GM12864 (cell line): ENCODE measurements around the gene TIPARP.

Experiments used
- DNase-seq: peaks from one replicate; pipeline ENCODE4 v3.0.0-alpha.2; 2011; ENCODE audit warnings: low read depth
- H3K4me3 ChIP-seq: 2 replicates; pipeline ENCODE4 v1.5.1; 2011; ENCODE audit warnings: mild to moderate bottlenecking, low read depth, low read length, control low read depth
- TF ChIP-seq, protein P1 (sequence below): IDR thresholded peaks from 2 replicates; pipeline ENCODE4 v1.5.1; 2011; ENCODE audit warnings: low read depth, mild to moderate bottlenecking, moderate library complexity, low read length, control low read depth, inconsistent platforms; ENCODE audit errors: missing control alignments

Gene TIPARP

GRCh38 chr3:156657862-156658731 lies 16.3 kb upstream of the TIPARP start:
- H3K4me3 ChIP-seq, result no peak overlapping the region
- TF ChIP-seq, protein P1, sequence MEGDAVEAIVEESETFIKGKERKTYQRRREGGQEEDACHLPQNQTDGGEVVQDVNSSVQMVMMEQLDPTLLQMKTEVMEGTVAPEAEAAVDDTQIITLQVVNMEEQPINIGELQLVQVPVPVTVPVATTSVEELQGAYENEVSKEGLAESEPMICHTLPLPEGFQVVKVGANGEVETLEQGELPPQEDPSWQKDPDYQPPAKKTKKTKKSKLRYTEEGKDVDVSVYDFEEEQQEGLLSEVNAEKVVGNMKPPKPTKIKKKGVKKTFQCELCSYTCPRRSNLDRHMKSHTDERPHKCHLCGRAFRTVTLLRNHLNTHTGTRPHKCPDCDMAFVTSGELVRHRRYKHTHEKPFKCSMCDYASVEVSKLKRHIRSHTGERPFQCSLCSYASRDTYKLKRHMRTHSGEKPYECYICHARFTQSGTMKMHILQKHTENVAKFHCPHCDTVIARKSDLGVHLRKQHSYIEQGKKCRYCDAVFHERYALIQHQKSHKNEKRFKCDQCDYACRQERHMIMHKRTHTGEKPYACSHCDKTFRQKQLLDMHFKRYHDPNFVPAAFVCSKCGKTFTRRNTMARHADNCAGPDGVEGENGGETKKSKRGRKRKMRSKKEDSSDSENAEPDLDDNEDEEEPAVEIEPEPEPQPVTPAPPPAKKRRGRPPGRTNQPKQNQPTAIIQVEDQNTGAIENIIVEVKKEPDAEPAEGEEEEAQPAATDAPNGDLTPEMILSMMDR, result no peak
- DNase-seq, result no peak

DNA sequence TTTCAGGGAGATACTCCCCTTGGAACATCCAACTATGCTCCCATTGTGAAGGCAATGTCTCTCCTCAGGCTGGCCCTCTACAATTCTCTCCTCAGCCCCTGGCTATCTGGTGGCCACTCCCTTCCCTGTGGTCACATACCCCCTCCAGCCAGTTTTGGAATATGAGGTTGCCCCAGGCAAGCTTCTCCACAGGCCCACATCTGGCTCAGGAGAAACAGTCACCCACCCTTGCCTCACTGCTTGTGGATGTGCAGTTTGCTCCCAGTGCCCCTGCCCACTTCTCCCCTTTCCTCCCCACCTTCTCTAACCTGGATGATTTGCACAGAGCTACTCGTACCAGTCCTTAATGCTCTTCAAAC lies 15.7 kb upstream of the TIPARP start:
- TF ChIP-seq, protein P1, result no peak

GRCh38 chr3:156659260-156659659 lies 15.1 kb upstream of the TIPARP start:
- H3K4me3 ChIP-seq, result no peak overlapping the region
- TF ChIP-seq, protein P1, result no peak
- DNase-seq, result no peak

More for the DNA sequence above, 15.7 kb upstream of the TIPARP start:
- DNase-seq, result no peak
- no peak overlapping the region for H3K4me3 ChIP-seq

- TF ChIP-seq, protein P1, result no peak
- DNase-seq, result no peak
Observed at GRCh38 chr3:156661155-156661554, 13.2 kb upstream of the TIPARP start.

DNA sequence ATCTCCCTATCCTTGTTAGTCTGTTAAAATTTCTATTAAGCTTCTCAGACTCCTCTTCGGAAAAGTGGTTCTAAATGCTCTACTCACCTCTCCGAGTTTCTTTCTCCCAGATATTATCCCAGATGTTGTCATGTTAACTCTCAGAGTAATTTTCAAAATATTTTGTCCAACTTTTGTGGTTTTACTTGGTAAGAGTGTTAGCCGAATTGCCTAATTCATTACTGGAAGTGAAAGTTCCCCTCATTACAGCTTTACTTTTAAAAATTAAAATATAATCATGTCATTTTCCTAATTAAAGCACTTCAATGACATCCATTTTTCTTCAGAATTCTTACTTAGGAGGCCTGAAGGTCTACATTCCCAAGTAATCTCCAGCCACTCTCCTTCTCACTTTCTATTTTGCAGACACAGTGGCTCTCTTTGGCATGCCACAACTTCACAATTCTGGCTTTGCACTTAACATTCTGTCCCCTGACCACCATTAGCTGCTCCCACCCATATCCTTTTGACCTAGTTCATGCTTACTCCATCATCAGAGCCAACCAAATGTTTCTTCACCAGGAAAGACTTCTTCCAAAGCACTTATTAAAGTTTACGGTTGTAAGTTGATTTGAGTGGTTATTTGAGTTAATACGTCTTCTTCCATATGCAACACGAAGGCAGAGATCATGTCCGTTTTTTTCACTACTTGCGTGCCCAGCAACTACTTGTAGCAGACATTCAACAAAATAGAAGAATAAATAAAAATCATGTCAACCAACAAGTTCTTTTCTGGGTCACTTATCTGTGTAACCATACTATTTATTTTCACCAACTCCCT lies 10.2 kb upstream of the TIPARP start:
- H3K4me3 ChIP-seq, result no peak overlapping the region; the same call in 1 of the 2 replicates
- TF ChIP-seq, protein P1, result no peak
- DNase-seq, result no peak

More at GRCh38 chr3:156661155-156661554, 13.2 kb upstream of the TIPARP start:
- H3K4me3 ChIP-seq, result no peak overlapping the region

DNA sequence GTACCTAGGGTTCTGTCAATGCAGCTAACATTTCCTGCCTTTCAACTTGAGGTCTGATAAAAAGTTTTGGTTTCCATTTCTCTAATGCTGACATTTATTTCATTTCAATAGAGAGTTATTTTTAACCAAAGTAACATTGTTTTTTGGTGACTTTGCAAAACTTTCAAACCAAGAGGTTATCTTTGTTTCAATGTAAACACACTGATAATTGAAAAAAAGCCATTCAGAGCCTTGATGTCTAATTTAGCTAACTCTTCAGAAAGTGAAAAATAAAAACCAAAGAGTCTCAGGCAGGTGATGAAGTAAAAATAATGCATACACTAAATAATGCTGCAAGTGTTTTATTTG lies 9.6 kb upstream of the TIPARP start:
- no peak for DNase-seq

More for the DNA sequence above, 9.6 kb upstream of the TIPARP start:
- TF ChIP-seq, protein P1, result no peak
- H3K4me3 ChIP-seq, result no peak overlapping the region; the same call in 1 of the 2 replicates
